Thyroid gland (tissue), 4 donors: ENCODE results near the gene PRRT2. TPM values are rescaled to one million over a fixed set of nuclear protein-coding genes. Genes with fewer than 3 reads are reported as not detected.

ENCODE experiments used
- DNase-seq, 2 donors: peaks; one replicate each; pipeline ENCODE4 v3.0.0-alpha.2; 2019
- H3K27ac ChIP-seq, 3 donors: fragments of 200-600 bp; sonication (generic); 1 replicate in 2 of 3; 2 replicates in 1 of 3; pipeline ENCODE4 v1.5.1; 2016 to 2019; ENCODE audit warnings: mild to moderate bottlenecking in 1 of 3, moderate library complexity in 1 of 3
- H3K27me3 ChIP-seq: fragments of 200-600 bp; sonication (generic); one replicate; pipeline ENCODE4 v1.5.1; 2019
- H3K36me3 ChIP-seq, 2 donors: fragments of 200-600 bp; sonication (generic); one replicate each; pipeline ENCODE4 v1.5.1; 2016 to 2019
- H3K4me1 ChIP-seq, 2 donors: fragments of 200-600 bp; sonication (generic); one replicate each; pipeline ENCODE4 v1.5.1; 2017 to 2019
- H3K4me3 ChIP-seq, 3 donors: fragments of 200-600 bp; sonication (generic); replicated peaks in 1 of 3; 1 replicate in 2 of 3; 2 replicates in 1 of 3; pipeline ENCODE4 v1.5.1; 2016; ENCODE audit warnings: mild to moderate bottlenecking in 1 of 3
- H3K9me3 ChIP-seq: fragments of 200-600 bp; sonication (generic); one replicate; pipeline ENCODE4 v1.5.1; 2017
- POLR2A ChIP-seq, 2 donors: fragments of 450-650 bp; IDR thresholded peaks; one replicate each; pipeline ENCODE4 v1.6.1; 2017; ENCODE audit warnings: antibody characterized with exemption in 2 of 2, mild to moderate bottlenecking in 2 of 2, moderate library complexity in 1 of 2
- WGBS, 2 donors: methylation state at CpG; one replicate each; pipeline ENCODE4 v1.1.5; 2017; 5-methylcytosine and 5-hydroxymethylcytosine counted together
- intact Hi-C: fragments of 100-400 bp; cut with DNase I; formaldehyde crosslinking; loops from one replicate; pipeline ENCODE4 v1.15.1; 2023
- total RNA-seq, 4 donors: library from RNA; depleted of rRNA; stranded (reverse); fragments of >200 nt; gene quantifications; one replicate each; pipeline ENCODE4 v1.2.3, GENCODE V29; 2016
- TF ChIP-seq, protein P1 (sequence below), 6 experiments: fragments of 200-600 bp in 3 of 6; fragments of 450-650 bp in 3 of 6; sonication (generic) in 3 of 6; IDR thresholded peaks; one replicate each; pipeline ENCODE4 v1.5.1; 2016 to 2019; ENCODE audit warnings: antibody characterized with exemption in 6 of 6, mild to moderate bottlenecking in 2 of 6, inconsistent platforms in 1 of 6, moderate library complexity in 1 of 6

Gene PRRT2
- total RNA-seq, 4 donors from 2014 or later: 0.89 to 4.0 (median 2.4) TPM

DNA sequence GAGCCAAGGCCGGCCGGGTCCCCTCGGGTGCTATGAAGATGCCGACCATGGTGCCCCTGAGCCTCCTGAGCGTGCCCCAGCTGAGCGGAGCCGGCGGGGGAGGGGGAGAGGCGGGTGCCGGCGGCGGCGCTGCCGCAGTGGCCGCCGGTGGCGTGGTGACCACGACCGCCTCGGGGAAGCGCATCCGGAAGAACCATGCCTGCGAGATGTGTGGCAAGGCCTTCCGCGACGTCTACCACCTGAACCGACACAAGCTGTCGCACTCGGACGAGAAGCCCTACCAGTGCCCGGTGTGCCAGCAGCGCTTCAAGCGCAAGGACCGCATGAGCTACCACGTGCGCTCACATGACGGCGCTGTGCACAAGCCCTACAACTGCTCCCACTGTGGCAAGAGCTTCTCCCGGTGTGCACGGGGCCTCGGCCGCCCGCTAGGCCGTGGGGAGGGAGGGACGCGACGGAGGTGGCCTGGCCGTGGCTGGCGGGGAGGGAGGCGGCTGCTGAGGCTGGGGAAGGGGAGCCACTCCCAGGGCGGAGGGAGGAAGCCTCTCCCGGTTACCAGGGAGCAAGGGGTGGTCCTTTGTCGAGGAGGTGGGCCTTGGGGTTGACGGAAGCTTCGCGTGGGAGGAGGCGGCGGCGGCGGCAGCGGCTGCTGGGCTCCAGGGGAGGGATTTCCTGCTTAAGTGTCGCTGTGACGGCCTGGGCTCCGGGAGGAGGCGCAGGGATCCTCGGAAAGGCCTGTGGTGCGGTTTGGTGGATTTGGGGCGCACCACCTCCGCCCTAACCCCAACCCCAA lies 4.4 kb upstream of the PRRT2 start:
- H3K36me3 ChIP-seq: peaks cover 11 to 15% of the 10 kb centered on the region in 2 donors
- peak; percentile 93 to 94 for DNase-seq
- no peaks in the 10 kb centered on the region for H3K27me3 ChIP-seq
- H3K4me3 ChIP-seq: peak overlapping the region in 1 of 3 donors; percentile 52
- no peaks in the 10 kb centered on the region for H3K9me3 ChIP-seq
- WGBS, 2 donors: 3 to 5% methylated on average over 17 to 22 of the region's 69 CpGs
- peak overlapping the region; percentile 86 to 96 (median 87) for H3K27ac ChIP-seq
- peaks cover 37 to 59% of the 10 kb centered on the region in 2 donors for H3K4me1 ChIP-seq
- TF ChIP-seq POLR2A (IDR thresholded peaks at IDR 0.05): peak; percentile 11 to 80
- TF ChIP-seq, protein P1, sequence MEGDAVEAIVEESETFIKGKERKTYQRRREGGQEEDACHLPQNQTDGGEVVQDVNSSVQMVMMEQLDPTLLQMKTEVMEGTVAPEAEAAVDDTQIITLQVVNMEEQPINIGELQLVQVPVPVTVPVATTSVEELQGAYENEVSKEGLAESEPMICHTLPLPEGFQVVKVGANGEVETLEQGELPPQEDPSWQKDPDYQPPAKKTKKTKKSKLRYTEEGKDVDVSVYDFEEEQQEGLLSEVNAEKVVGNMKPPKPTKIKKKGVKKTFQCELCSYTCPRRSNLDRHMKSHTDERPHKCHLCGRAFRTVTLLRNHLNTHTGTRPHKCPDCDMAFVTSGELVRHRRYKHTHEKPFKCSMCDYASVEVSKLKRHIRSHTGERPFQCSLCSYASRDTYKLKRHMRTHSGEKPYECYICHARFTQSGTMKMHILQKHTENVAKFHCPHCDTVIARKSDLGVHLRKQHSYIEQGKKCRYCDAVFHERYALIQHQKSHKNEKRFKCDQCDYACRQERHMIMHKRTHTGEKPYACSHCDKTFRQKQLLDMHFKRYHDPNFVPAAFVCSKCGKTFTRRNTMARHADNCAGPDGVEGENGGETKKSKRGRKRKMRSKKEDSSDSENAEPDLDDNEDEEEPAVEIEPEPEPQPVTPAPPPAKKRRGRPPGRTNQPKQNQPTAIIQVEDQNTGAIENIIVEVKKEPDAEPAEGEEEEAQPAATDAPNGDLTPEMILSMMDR (IDR thresholded peaks at IDR 0.05): peak in 4 of 6 experiments; percentile 10 to 46 (median 34)
- intact Hi-C loops: no loop called here

GRCh38 chr16:29808219-29808900 lies 3.6 kb upstream of the PRRT2 start:
- Histone ChIP-seq H3K9me3 (no peaks in the 10 kb centered on the region), H3K4me3 (peak overlapping the region in 1 of 3 donors; percentile 52), H3K27ac (peak overlapping the region; percentile 86 to 96 (median 87)), H3K27me3 (no peaks in the 10 kb centered on the region), H3K4me1 (peaks cover 37 to 64% of the 10 kb centered on the region in 2 donors), H3K36me3 (peaks cover 11 to 15% of the 10 kb centered on the region in 2 donors)
- 48 to 54% methylated on average over 25 of the region's 25 CpGs for WGBS, 2 donors
- peak in 1 of 2 donors; percentile 22 for DNase-seq
- no peak for TF ChIP-seq POLR2A (IDR thresholded peaks at IDR 0.05)
- TF ChIP-seq, protein P1 (IDR thresholded peaks at IDR 0.05): no peak
- intact Hi-C loops: no loop called here

DNA sequence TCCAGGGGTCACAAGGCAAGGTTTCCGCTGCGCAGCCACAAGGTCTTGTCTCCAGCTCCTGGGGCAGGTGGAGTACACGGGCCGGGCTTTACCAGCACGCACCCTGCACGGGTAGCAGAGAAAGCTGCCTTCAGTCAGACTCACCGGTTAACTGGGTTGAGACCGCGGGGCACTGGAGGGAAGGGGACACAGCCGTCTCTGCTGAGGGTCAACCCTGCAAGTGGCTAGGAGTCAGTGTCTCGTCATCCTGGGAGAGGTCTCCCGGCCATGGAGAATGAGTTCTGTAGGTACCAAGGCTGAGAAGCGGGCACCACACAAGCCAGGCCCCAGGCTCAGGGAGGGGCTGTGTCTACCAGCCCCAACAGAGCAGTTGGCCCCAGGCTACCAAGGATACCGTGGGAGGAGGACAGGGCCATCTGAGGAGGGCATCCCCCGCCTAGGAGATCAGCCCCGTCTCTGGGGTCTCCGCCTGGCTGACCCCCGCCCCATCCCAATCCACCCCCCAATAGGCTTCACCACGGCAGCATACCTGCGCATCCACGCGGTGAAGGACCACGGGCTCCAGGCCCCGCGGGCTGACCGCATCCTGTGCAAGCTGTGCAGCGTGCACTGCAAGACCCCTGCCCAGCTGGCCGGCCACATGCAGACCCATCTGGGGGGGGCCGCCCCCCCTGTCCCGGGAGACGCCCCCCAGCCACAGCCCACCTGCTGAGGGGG lies 2.8 kb upstream of the PRRT2 start:
- no peak overlapping the region for H3K4me3 ChIP-seq
- no peaks in the 10 kb centered on the region for H3K9me3 ChIP-seq
- WGBS, 2 donors: 81 to 87% methylated on average over 15 to 16 of the region's 31 CpGs
- intact Hi-C loops: no loop called here
- H3K4me1 ChIP-seq: peaks cover 37 to 58% of the 10 kb centered on the region in 2 donors
- no peaks in the 10 kb centered on the region for H3K27me3 ChIP-seq
- peak overlapping the region in 2 of 3 donors; percentile 29 to 96 for H3K27ac ChIP-seq
- DNase-seq: no peak
- no peak for TF ChIP-seq POLR2A (IDR thresholded peaks at IDR 0.05)
- TF ChIP-seq, protein P1 (IDR thresholded peaks at IDR 0.05): no peak
- peaks cover 11 to 15% of the 10 kb centered on the region in 2 donors for H3K36me3 ChIP-seq

- intact Hi-C loops: loop anchor here (10.0 kb wide), 1 partner anchor 115 kb away; the partner anchor contains the start of gene KCTD13
- no peak for DNase-seq
- H3K4me3 ChIP-seq: no peak overlapping the region
- H3K9me3 ChIP-seq: no peaks in the 10 kb centered on the region
- WGBS, 2 donors: 55 to 67% methylated on average over 22 to 23 of the region's 23 CpGs
- H3K27ac ChIP-seq: peak overlapping the region in 2 of 3 donors; percentile 29 to 96
- H3K27me3 ChIP-seq: no peaks in the 10 kb centered on the region
- TF ChIP-seq, protein P1 (IDR thresholded peaks at IDR 0.05): no peak
- TF ChIP-seq POLR2A (IDR thresholded peaks at IDR 0.05): no peak
- H3K36me3 ChIP-seq: peaks cover 11 to 15% of the 10 kb centered on the region in 2 donors
- peaks cover 33 to 54% of the 10 kb centered on the region in 2 donors for H3K4me1 ChIP-seq
Observed at GRCh38 chr16:29809850-29810698, 1.9 kb upstream of the PRRT2 start.
